ENCODE results near the gene ADAM19.
A peak's percentile ranks its signal among the peaks of the same experiment; 100 is the strongest.

GRCh38 chr5:157582731-157583620 is 7.4 kb upstream of the ADAM19 start:
- peak; percentile 18 for TF ChIP-seq CTCF (IDR thresholded peaks at IDR 0.05; ENCODE audit: borderline replicate concordance, extremely low read depth, low read length, poor library complexity, severe bottlenecking)
- no peak for TF ChIP-seq EZH2 (IDR thresholded peaks at IDR 0.05; ENCODE audit: borderline replicate concordance, low read depth, low read length, severe bottlenecking)

Measured in DND-41 (cell line).